Skeletal muscle satellite cell (primary cell): ENCODE measurements around the gene ZCCHC17.

Experiments used
- H3K27me3 ChIP-seq: 2 replicates; pipeline ENCODE4 v1.7.0; 2013; ENCODE audit warnings: low read length; ENCODE audit not compliant: control insufficient read depth, insufficient read depth
- H3K36me3 ChIP-seq: 2 replicates; pipeline ENCODE4 v1.7.0; 2013; ENCODE audit warnings: mild to moderate bottlenecking, control low read depth, low read length; ENCODE audit not compliant: insufficient read depth
- H3K4me1 ChIP-seq: 2 replicates; pipeline ENCODE4 v1.7.0; 2013; ENCODE audit warnings: low read length; ENCODE audit not compliant: control insufficient read depth, insufficient read depth
- H3K4me2 ChIP-seq: 2 replicates; pipeline ENCODE4 v1.7.0; 2013; ENCODE audit warnings: mild to moderate bottlenecking, low read length
- H3K4me3 ChIP-seq: 2 replicates; pipeline ENCODE4 v1.7.0; 2013; ENCODE audit warnings: low read length
- H3K9ac ChIP-seq: 2 replicates; pipeline ENCODE4 v1.7.0; 2013; ENCODE audit warnings: mild to moderate bottlenecking, low read depth, low read length, moderate library complexity
- H3K9me3 ChIP-seq: replicated peaks from 2 replicates; pipeline ENCODE4 v1.7.0; 2013; ENCODE audit warnings: mild to moderate bottlenecking, control low read depth, low read length

The ZCCHC17 gene

DNA sequence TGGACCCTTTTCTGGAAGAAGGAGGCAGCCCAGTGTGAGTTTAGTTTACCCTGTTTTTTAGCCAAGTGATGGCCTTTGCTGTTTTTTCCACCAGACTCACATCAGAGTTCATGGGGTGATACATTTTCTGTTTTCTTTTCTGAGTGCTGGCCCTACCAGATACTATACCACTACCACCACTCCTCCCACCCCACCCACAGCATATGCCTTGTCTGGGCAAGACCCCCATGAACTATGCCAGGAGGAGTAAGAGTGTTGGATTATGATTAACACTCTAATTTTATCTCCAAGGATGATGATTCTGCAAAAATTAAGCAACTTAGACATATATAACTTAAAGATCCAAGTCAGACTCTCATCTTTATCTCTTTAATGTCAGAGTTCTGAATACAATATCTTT lies 50.0 kb downstream of the ZCCHC17 start:
- Histone ChIP-seq H3K4me2 (no peak overlapping the region), H3K9ac (no peak overlapping the region), H3K27me3 (no peaks in the 10 kb centered on the region), H3K36me3 (peaks cover 24% of the 10 kb centered on the region), H3K9me3 (no peaks in the 10 kb centered on the region), H3K4me3 (no peak overlapping the region), H3K4me1 (no peaks in the 10 kb centered on the region)

DNA sequence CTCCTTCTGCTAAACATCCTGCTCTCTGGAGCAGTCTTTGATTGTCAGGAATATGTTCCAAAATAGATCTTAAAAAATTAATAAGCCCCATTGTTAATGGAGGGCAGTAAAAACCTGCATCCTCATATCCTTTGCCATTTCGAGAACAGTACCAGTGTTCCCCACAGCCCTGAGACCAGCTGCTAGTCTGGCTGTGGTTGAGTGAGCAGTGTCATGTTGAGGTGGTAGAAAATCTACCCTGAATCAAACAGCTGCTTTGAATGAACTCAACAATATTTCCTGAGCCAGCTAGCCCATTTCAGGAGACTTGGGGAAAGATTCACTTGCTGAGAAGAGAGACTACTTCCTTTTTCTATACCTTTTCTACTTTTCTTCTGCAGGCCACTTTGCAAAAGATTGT lies 51.6 kb downstream of the ZCCHC17 start:
- no peak overlapping the region for H3K4me3 ChIP-seq
- H3K4me2 ChIP-seq = no peak overlapping the region
- peaks cover 31% of the 10 kb centered on the region for H3K36me3 ChIP-seq
- no peaks in the 10 kb centered on the region for H3K4me1 ChIP-seq
- no peaks in the 10 kb centered on the region for H3K9me3 ChIP-seq
- H3K9ac ChIP-seq = no peak overlapping the region
- no peaks in the 10 kb centered on the region for H3K27me3 ChIP-seq

DNA sequence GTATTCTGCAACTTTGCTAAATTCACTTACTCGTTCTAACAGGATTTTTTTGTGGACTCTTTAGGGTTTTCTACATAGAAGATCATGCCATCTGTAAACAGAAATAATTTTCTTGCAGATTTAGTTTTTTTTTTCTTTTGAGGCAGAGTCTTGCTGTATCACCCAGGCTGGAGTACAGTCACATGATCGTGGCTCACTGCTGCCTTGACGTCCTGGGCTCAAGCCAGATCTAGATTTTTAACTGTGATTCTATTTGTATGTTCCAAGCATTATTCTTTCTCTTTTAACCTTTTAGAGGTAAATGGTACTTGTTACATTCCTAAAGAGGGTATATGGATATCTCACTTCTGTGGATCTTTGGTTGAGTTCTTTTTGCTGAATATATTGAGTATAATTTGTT lies 57.5 kb downstream of the ZCCHC17 start:
- Histone ChIP-seq H3K27me3 (no peaks in the 10 kb centered on the region), H3K4me2 (no peak overlapping the region), H3K36me3 (peaks cover 22% of the 10 kb centered on the region), H3K9me3 (no peaks in the 10 kb centered on the region), H3K9ac (no peak overlapping the region), H3K4me3 (no peak overlapping the region), H3K4me1 (no peaks in the 10 kb centered on the region)

- H3K4me1 ChIP-seq = no peaks in the 10 kb centered on the region
- H3K4me2 ChIP-seq = no peak overlapping the region
- H3K27me3 ChIP-seq = no peaks in the 10 kb centered on the region
- H3K36me3 ChIP-seq = peaks cover 24% of the 10 kb centered on the region
- H3K9me3 ChIP-seq = no peaks in the 10 kb centered on the region
- H3K9ac ChIP-seq = no peak overlapping the region
- H3K4me3 ChIP-seq = no peak overlapping the region
Observed at GRCh38 chr1:31356427-31356826, 59.6 kb downstream of the ZCCHC17 start.

DNA sequence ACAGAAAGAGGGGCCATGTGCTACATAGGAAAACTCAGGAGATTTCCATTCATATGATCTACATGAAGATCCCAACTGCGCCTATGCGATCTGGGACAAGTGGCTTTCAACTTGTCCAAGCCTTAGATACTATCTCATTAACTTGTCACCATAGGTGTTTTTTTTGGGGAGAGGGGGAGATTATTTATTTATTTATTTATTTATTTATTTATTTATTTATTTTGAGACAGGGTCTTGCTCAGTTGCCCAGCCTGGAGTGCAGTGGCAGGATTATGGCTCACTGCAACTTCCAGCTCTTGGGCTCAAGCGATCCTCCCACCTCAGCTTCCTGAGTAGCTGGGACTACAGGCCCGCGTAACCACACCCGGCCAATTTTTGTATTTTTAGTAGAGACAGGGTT lies 64.8 kb downstream of the ZCCHC17 start:
- Histone ChIP-seq H3K4me2 (no peak overlapping the region), H3K27me3 (no peaks in the 10 kb centered on the region), H3K9me3 (no peaks in the 10 kb centered on the region), H3K4me1 (no peaks in the 10 kb centered on the region), H3K4me3 (no peak overlapping the region), H3K9ac (no peak overlapping the region), H3K36me3 (peaks cover 37% of the 10 kb centered on the region)

GRCh38 chr1:31362032-31362431 lies 65.2 kb downstream of the ZCCHC17 start:
- H3K4me1 ChIP-seq = no peaks in the 10 kb centered on the region
- H3K27me3 ChIP-seq = no peaks in the 10 kb centered on the region
- H3K4me3 ChIP-seq = no peak overlapping the region
- H3K4me2 ChIP-seq = no peak overlapping the region
- no peaks in the 10 kb centered on the region for H3K9me3 ChIP-seq
- H3K36me3 ChIP-seq = peaks cover 38% of the 10 kb centered on the region
- H3K9ac ChIP-seq = no peak overlapping the region

DNA sequence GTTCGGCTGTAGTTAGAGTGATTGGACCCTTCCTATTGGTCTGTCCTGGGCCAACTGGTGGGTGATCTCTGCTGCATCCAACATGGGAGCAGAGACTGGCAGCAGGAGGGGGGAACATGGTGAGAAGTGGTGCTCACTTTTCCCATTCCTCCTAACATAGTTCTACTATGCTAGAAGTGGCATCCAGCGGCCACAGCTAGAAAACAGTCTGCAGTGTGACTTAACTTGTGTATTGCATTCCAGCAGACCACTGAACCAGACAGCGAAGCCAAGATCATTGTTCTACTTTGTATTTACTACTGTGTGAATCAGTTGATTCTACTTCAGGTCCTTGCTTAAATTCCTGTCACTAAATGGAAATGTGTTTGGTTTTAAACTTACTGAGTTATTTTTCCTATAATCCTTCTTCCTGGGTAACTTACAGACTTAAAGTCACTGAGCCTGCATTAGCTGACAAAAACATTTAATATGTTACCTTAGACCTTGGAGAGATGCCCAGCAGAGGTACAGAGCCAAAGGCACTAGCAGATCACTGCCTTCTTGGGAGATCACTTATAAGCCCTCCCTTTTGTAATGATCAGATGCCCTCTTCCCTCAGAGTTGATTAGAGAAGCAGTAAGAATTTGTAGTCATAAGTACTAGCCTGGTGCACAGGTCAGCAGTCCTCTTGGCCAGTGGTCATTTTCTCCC lies 67.9 kb downstream of the ZCCHC17 start:
- H3K27me3 ChIP-seq = no peaks in the 10 kb centered on the region
- H3K4me2 ChIP-seq = no peak overlapping the region
- no peaks in the 10 kb centered on the region for H3K4me1 ChIP-seq
- peaks cover 41% of the 10 kb centered on the region for H3K36me3 ChIP-seq
- H3K4me3 ChIP-seq = no peak overlapping the region
- no peak overlapping the region for H3K9ac ChIP-seq
- H3K9me3 ChIP-seq = no peaks in the 10 kb centered on the region

DNA sequence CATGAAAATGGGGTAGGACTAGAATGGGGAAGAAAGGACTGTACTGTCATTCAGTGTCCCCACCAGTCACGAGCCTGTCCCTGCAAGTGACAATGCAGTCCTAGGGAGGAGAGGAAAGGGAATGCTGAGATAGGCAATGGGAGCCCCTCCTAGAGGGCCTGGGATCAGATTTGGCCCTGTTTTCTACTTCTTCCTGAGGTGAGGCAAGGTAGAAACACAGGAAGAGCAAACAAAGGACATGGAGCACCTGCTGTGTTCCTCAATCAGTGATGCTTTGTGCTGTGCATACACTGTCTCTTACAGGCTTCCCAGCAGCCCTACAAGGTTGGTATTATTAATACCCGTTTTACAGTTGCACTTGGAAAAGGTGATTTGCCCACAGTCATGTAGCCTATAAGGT lies 70.0 kb downstream of the ZCCHC17 start:
- Histone ChIP-seq H3K9ac (no peak overlapping the region), H3K4me2 (no peak overlapping the region), H3K4me3 (no peak overlapping the region), H3K27me3 (no peaks in the 10 kb centered on the region), H3K4me1 (no peaks in the 10 kb centered on the region), H3K36me3 (peaks cover 35% of the 10 kb centered on the region), H3K9me3 (no peaks in the 10 kb centered on the region)

DNA sequence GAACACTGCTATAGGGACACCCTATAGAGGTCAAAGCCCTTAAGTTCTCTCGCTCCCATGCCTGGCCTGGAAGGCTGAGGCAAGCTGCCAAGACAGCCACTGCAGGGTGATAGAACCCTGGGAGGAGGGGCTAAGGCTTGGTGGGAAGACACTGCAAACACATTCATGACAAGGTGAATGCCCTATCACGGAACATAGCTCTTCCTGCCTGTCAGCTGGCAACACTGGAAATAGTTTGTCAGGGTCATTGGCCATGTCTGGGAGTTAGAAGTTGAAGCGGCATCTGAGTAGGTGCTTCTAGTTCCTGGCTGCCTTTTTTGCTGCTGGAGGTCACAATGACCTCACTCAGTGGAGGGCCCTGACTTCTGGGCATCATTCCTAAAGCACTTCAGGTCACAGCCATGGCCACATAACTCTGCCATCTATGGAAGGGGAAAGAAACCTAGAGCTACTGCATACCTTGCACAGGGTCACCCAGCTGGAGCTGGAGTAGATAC lies 71.8 kb downstream of the ZCCHC17 start:
- Histone ChIP-seq H3K9me3 (no peaks in the 10 kb centered on the region), H3K4me3 (no peak overlapping the region), H3K27me3 (no peaks in the 10 kb centered on the region), H3K4me1 (peaks cover 15% of the 10 kb centered on the region), H3K36me3 (peaks cover 34% of the 10 kb centered on the region), H3K9ac (no peak overlapping the region), H3K4me2 (no peak overlapping the region)

DNA sequence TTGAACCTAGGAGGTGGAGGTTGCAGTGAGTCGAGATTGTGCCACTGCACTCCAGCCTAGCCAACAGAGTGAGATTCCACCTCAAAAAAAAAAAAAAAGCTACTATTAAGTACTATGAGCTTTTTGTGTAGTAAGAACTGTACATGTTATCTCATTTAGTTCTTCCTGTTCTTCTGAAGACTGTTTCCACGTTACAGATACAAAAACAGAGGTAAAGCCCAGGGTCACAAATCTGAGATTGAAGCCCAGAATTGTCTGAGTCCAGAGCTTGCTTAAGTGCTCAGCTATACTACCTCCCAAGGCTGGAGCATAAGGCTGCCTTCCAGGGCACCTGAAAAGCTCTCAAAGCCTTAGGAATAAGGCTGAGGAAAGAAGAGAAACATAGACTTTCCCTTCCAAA lies 73.2 kb downstream of the ZCCHC17 start:
- Histone ChIP-seq H3K9ac (no peak overlapping the region), H3K9me3 (no peaks in the 10 kb centered on the region), H3K27me3 (no peaks in the 10 kb centered on the region), H3K36me3 (peaks cover 21% of the 10 kb centered on the region), H3K4me1 (peaks cover 28% of the 10 kb centered on the region), H3K4me2 (no peak overlapping the region), H3K4me3 (no peak overlapping the region)

- no peaks in the 10 kb centered on the region for H3K27me3 ChIP-seq
- no peak overlapping the region for H3K4me3 ChIP-seq
- H3K4me2 ChIP-seq = no peak overlapping the region
- H3K9ac ChIP-seq = no peak overlapping the region
- H3K9me3 ChIP-seq = no peaks in the 10 kb centered on the region
- peaks cover 17% of the 10 kb centered on the region for H3K36me3 ChIP-seq
- peaks cover 29% of the 10 kb centered on the region for H3K4me1 ChIP-seq
Observed at GRCh38 chr1:31370565-31370964, 73.7 kb downstream of the ZCCHC17 start.
